ENCODE measurements around the gene PPM1B. TPM values are rescaled to one million over a fixed set of nuclear protein-coding genes. Genes with fewer than 3 reads are reported as not detected.

PPM1B gene
- total and polyA plus RNA-seq, 5 donors from 2014 or later, result 48.9 to 91.8 (median 61.8) TPM

GRCh38 chr2:44163777-44164176 is 4.9 kb upstream of the PPM1B start:
- H3K27ac ChIP-seq (ENCODE audit: insufficient read depth, low read length, poor library complexity, severe bottlenecking), result no peak overlapping the region

GRCh38 chr2:44164617-44165016 is 4.1 kb upstream of the PPM1B start:
- H3K36me3 ChIP-seq (ENCODE audit: control insufficient read depth, insufficient read depth, low read length), result no peaks in the 10 kb centered on the region
- DNase-seq (no peak), ATAC-seq (ENCODE audit: low read depth in 2 of 2) (no peak)
- no peak overlapping the region for H3K27ac ChIP-seq (ENCODE audit: insufficient read depth, low read length, poor library complexity, severe bottlenecking)
- Mint-ChIP-seq H3K9me3 (peaks cover 0 to 2% (median 0%) of the 10 kb centered on the region in 7 donors), H3K4me3 (peak overlapping the region in 1 of 4 donors; percentile 8), H3K27me3 (peaks cover 16% of the 10 kb centered on the region), H3K4me1 (peaks cover 0 to 9% (median 5%) of the 10 kb centered on the region in 4 donors), H3K36me3 (no peaks in the 10 kb centered on the region), H3K27ac (no peak overlapping the region)
- H3K9me3 ChIP-seq (ENCODE audit: control insufficient read depth in 2 of 2, low read length in 2 of 2), result peaks cover 0 to 2% of the 10 kb centered on the region in 2 experiments
- no peaks in the 10 kb centered on the region for H3K4me1 ChIP-seq (ENCODE audit: control insufficient read depth, insufficient read depth, low read length, poor library complexity, severe bottlenecking)
- no peaks in the 10 kb centered on the region for H3K27me3 ChIP-seq (ENCODE audit: control insufficient read depth, insufficient read depth, low read length)
- no peak overlapping the region for H3K4me3 ChIP-seq (ENCODE audit: low read depth, low read length)

More at GRCh38 chr2:44163777-44164176, 4.9 kb upstream of the PPM1B start:
- DNase-seq (no peak), ATAC-seq (ENCODE audit: low read depth in 2 of 2) (no peak)
- peaks cover 0 to 2% (median 0%) of the 10 kb centered on the region in 7 donors for H3K9me3 Mint-ChIP-seq
- H3K4me1 Mint-ChIP-seq, result peaks cover 0 to 9% (median 4%) of the 10 kb centered on the region in 4 donors
- H3K4me1 ChIP-seq (ENCODE audit: control insufficient read depth, insufficient read depth, low read length, poor library complexity, severe bottlenecking), result no peaks in the 10 kb centered on the region
- no peaks in the 10 kb centered on the region for H3K36me3 ChIP-seq (ENCODE audit: control insufficient read depth, insufficient read depth, low read length)
- H3K9me3 ChIP-seq (ENCODE audit: control insufficient read depth in 2 of 2, low read length in 2 of 2), result peaks cover 0 to 2% of the 10 kb centered on the region in 2 experiments
- no peaks in the 10 kb centered on the region for H3K36me3 Mint-ChIP-seq
- H3K27me3 Mint-ChIP-seq, result peaks cover 16% of the 10 kb centered on the region
- H3K27ac Mint-ChIP-seq, result no peak overlapping the region
- no peaks in the 10 kb centered on the region for H3K27me3 ChIP-seq (ENCODE audit: control insufficient read depth, insufficient read depth, low read length)
- no peak overlapping the region for H3K4me3 Mint-ChIP-seq
- H3K4me3 ChIP-seq (ENCODE audit: low read depth, low read length), result no peak overlapping the region

GRCh38 chr2:44166096-44166495 is 2.6 kb upstream of the PPM1B start:
- ATAC-seq (ENCODE audit: low read depth in 2 of 2) (no peak), DNase-seq (no peak)
- Histone ChIP-seq H3K27me3 (ENCODE audit: control insufficient read depth, insufficient read depth, low read length) (no peaks in the 10 kb centered on the region), H3K4me1 (ENCODE audit: control insufficient read depth, insufficient read depth, low read length, poor library complexity, severe bottlenecking) (peaks cover 12% of the 10 kb centered on the region), H3K36me3 (ENCODE audit: control insufficient read depth, insufficient read depth, low read length) (no peaks in the 10 kb centered on the region), H3K4me3 (ENCODE audit: low read depth, low read length) (no peak overlapping the region), H3K27ac (ENCODE audit: insufficient read depth, low read length, poor library complexity, severe bottlenecking) (no peak overlapping the region), H3K9me3 (ENCODE audit: control insufficient read depth in 2 of 2, low read length in 2 of 2) (peaks cover 0 to 2% of the 10 kb centered on the region in 2 experiments)
- Mint-ChIP-seq H3K27me3 (peaks cover 14% of the 10 kb centered on the region), H3K36me3 (no peaks in the 10 kb centered on the region), H3K4me1 (peaks cover 3 to 19% (median 14%) of the 10 kb centered on the region in 4 donors), H3K4me3 (no peak overlapping the region), H3K27ac (no peak overlapping the region), H3K9me3 (peaks cover 0 to 2% (median 0%) of the 10 kb centered on the region in 7 donors)

GRCh38 chr2:44167311-44167907 is 1.3 kb upstream of the PPM1B start:
- Mint-ChIP-seq H3K4me3 (peak overlapping the region; percentile 93 to 98 (median 96)), H3K36me3 (no peaks in the 10 kb centered on the region), H3K27ac (peak overlapping the region; percentile 98 to 100 (median 100)), H3K27me3 (peaks cover 6% of the 10 kb centered on the region), H3K4me1 (peaks cover 3 to 30% (median 22%) of the 10 kb centered on the region in 4 donors), H3K9me3 (peaks cover 0 to 2% (median 0%) of the 10 kb centered on the region in 7 donors)
- peak overlapping the region; percentile 100 for H3K27ac ChIP-seq (ENCODE audit: insufficient read depth, low read length, poor library complexity, severe bottlenecking)
- ATAC-seq (ENCODE audit: low read depth in 2 of 2), result peak in 1 of 2 donors; percentile 2
- no peaks in the 10 kb centered on the region for H3K36me3 ChIP-seq (ENCODE audit: control insufficient read depth, insufficient read depth, low read length)
- DNase-seq, result no peak
- peaks cover 24% of the 10 kb centered on the region for H3K4me1 ChIP-seq (ENCODE audit: control insufficient read depth, insufficient read depth, low read length, poor library complexity, severe bottlenecking)
- peak overlapping the region; percentile 94 for H3K4me3 ChIP-seq (ENCODE audit: low read depth, low read length)
- H3K27me3 ChIP-seq (ENCODE audit: control insufficient read depth, insufficient read depth, low read length), result no peaks in the 10 kb centered on the region
- peaks cover 0 to 2% of the 10 kb centered on the region in 2 experiments for H3K9me3 ChIP-seq (ENCODE audit: control insufficient read depth in 2 of 2, low read length in 2 of 2)

GRCh38 chr2:44167908-44168680 is 581 bp upstream of the PPM1B start:
- peak; percentile 84 to 85 for ATAC-seq (ENCODE audit: low read depth in 2 of 2)

GRCh38 chr2:44169155-44169898 is 652 bp downstream of the PPM1B start:
- peaks cover 0 to 2% of the 10 kb centered on the region in 2 experiments for H3K9me3 ChIP-seq (ENCODE audit: control insufficient read depth in 2 of 2, low read length in 2 of 2)
- peaks cover 41% of the 10 kb centered on the region for H3K4me1 ChIP-seq (ENCODE audit: control insufficient read depth, insufficient read depth, low read length, poor library complexity, severe bottlenecking)
- DNase-seq, result peak; percentile 31 to 86 (median 72)
- Mint-ChIP-seq H3K27me3 (peaks cover 6% of the 10 kb centered on the region), H3K27ac (peak overlapping the region; percentile 99 to 100 (median 100)), H3K4me1 (peaks cover 12 to 46% (median 35%) of the 10 kb centered on the region in 4 donors), H3K9me3 (peaks cover 0 to 2% (median 0%) of the 10 kb centered on the region in 7 donors), H3K4me3 (peak overlapping the region; percentile 95 to 99 (median 98)), H3K36me3 (peaks cover 5% of the 10 kb centered on the region)
- H3K27ac ChIP-seq (ENCODE audit: insufficient read depth, low read length, poor library complexity, severe bottlenecking), result peak overlapping the region; percentile 98
- H3K4me3 ChIP-seq (ENCODE audit: low read depth, low read length), result peak overlapping the region; percentile 96
- H3K27me3 ChIP-seq (ENCODE audit: control insufficient read depth, insufficient read depth, low read length), result no peaks in the 10 kb centered on the region
- ATAC-seq (ENCODE audit: low read depth in 2 of 2), result peak; percentile 3 to 4
- H3K36me3 ChIP-seq (ENCODE audit: control insufficient read depth, insufficient read depth, low read length), result no peaks in the 10 kb centered on the region

More at GRCh38 chr2:44167908-44168680, 581 bp upstream of the PPM1B start:
- Mint-ChIP-seq H3K36me3 (peaks cover 3% of the 10 kb centered on the region), H3K27ac (peak overlapping the region; percentile 98 to 100 (median 100)), H3K4me3 (peak overlapping the region; percentile 93 to 98 (median 96)), H3K4me1 (peaks cover 5 to 36% (median 27%) of the 10 kb centered on the region in 4 donors), H3K9me3 (peaks cover 0 to 2% (median 0%) of the 10 kb centered on the region in 7 donors), H3K27me3 (peaks cover 6% of the 10 kb centered on the region)
- peaks cover 31% of the 10 kb centered on the region for H3K4me1 ChIP-seq (ENCODE audit: control insufficient read depth, insufficient read depth, low read length, poor library complexity, severe bottlenecking)
- DNase-seq, result peak; percentile 96 to 100 (median 99)
- H3K27ac ChIP-seq (ENCODE audit: insufficient read depth, low read length, poor library complexity, severe bottlenecking), result peak overlapping the region; percentile 100
- H3K4me3 ChIP-seq (ENCODE audit: low read depth, low read length), result peak overlapping the region; percentile 94
- peaks cover 0 to 2% of the 10 kb centered on the region in 2 experiments for H3K9me3 ChIP-seq (ENCODE audit: control insufficient read depth in 2 of 2, low read length in 2 of 2)
- H3K36me3 ChIP-seq (ENCODE audit: control insufficient read depth, insufficient read depth, low read length), result no peaks in the 10 kb centered on the region
- no peaks in the 10 kb centered on the region for H3K27me3 ChIP-seq (ENCODE audit: control insufficient read depth, insufficient read depth, low read length)

- Mint-ChIP-seq H3K4me3 (peak overlapping the region; percentile 95 to 99 (median 97)), H3K36me3 (peaks cover 9% of the 10 kb centered on the region), H3K27me3 (peaks cover 6% of the 10 kb centered on the region), H3K9me3 (peaks cover 0 to 2% (median 0%) of the 10 kb centered on the region in 7 donors), H3K4me1 (peaks cover 13 to 56% (median 42%) of the 10 kb centered on the region in 4 donors), H3K27ac (peak overlapping the region in 2 of 3 donors; percentile 98 to 100)
- H3K4me3 ChIP-seq (ENCODE audit: low read depth, low read length), result peak overlapping the region; percentile 96
- DNase-seq (no peak), ATAC-seq (ENCODE audit: low read depth in 2 of 2) (no peak)
- H3K4me1 ChIP-seq (ENCODE audit: control insufficient read depth, insufficient read depth, low read length, poor library complexity, severe bottlenecking), result peaks cover 51% of the 10 kb centered on the region
- H3K27ac ChIP-seq (ENCODE audit: insufficient read depth, low read length, poor library complexity, severe bottlenecking), result peak overlapping the region; percentile 98
- H3K36me3 ChIP-seq (ENCODE audit: control insufficient read depth, insufficient read depth, low read length), result no peaks in the 10 kb centered on the region
- H3K27me3 ChIP-seq (ENCODE audit: control insufficient read depth, insufficient read depth, low read length), result no peaks in the 10 kb centered on the region
- no peaks in the 10 kb centered on the region for H3K9me3 ChIP-seq (ENCODE audit: control insufficient read depth in 2 of 2, low read length in 2 of 2)
Measured at GRCh38 chr2:44170311-44170717, 1.6 kb downstream of the PPM1B start.
